HL-60 (cell line): ENCODE measurements around the gene CSF3.

Experiments used
- GABPA ChIP-seq: IDR thresholded peaks from 2 replicates; pipeline ENCODE4 v1.6.1; 2012; ENCODE audit warnings: low read depth
- POLR2AphosphoS5 ChIP-seq: IDR thresholded peaks from 2 replicates; pipeline ENCODE4 v1.6.1; 2012; ENCODE audit warnings: low read depth
- SPI1 ChIP-seq: IDR thresholded peaks from 2 replicates; pipeline ENCODE4 v1.6.1; 2012; ENCODE audit warnings: low read depth, mild to moderate bottlenecking, borderline replicate concordance
- TF ChIP-seq, protein P1 (sequence below): IDR thresholded peaks from one replicate; pipeline ENCODE4 v1.5.1; 2011; ENCODE audit warnings: low read length, control low read depth, inconsistent platforms; ENCODE audit not compliant: insufficient read depth

DNA sequence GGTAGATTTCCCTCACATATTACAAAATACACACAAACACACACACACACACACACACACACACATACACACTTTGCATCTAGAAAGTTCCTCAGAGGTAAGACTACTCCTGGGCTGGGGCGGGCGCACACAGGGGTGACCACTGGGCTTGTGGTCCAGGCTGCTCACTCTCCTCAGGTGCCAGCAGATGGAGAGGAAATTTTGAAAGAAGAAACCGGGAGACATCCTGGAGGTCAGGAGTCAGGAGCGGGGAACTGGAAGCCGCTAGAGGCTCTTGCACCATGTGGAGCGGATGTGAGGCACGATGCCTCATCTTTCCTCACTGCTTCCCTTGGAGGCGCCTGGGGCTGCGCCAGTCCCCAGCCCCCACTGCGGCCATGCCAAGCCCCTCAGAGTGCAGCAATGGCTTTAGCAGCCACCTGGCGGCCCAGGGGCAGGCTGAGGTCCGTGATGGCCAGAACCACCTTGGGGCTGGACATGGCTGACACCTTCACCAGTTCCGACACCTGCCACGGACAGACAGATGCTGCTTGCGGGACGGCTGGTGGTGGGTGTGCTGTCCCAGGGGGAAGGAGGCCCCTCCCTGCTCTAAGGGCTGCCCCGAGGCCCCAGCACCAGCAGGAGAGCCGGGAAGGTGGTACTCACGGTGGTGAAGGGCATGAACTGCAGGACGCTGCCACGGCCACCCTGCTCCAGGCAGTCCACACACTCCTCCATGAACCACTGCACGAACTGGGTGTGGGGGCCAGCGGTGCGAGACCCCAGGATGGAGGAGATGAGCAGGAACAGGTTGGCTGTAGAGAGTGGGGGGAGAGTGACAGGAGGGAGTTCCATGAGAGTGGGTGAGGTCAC, 4.1 kb downstream of the CSF3 start:
- TF ChIP-seq, protein P1, sequence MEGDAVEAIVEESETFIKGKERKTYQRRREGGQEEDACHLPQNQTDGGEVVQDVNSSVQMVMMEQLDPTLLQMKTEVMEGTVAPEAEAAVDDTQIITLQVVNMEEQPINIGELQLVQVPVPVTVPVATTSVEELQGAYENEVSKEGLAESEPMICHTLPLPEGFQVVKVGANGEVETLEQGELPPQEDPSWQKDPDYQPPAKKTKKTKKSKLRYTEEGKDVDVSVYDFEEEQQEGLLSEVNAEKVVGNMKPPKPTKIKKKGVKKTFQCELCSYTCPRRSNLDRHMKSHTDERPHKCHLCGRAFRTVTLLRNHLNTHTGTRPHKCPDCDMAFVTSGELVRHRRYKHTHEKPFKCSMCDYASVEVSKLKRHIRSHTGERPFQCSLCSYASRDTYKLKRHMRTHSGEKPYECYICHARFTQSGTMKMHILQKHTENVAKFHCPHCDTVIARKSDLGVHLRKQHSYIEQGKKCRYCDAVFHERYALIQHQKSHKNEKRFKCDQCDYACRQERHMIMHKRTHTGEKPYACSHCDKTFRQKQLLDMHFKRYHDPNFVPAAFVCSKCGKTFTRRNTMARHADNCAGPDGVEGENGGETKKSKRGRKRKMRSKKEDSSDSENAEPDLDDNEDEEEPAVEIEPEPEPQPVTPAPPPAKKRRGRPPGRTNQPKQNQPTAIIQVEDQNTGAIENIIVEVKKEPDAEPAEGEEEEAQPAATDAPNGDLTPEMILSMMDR, result no peak
- TF ChIP-seq GABPA (no peak), POLR2AphosphoS5 (no peak), SPI1 (no peak)
